ENCODE results near the gene COL18A1.

COL18A1 gene

GRCh38 chr21:45468971-45469272, 64.0 kb downstream of the COL18A1 start:
- no peak for TF ChIP-seq CTCF (IDR thresholded peaks at IDR 0.05; ENCODE audit: low read depth, low read length, missing control alignments)
- DNase-seq (ENCODE audit: low read depth): no peak
- in situ Hi-C loops (cut with HindIII; ENCODE audit: low sequenced_read_pairs): loop anchor here (25.0 kb wide), 1 partner anchor 132 kb away; no protein-coding TSS in a partner anchor

GRCh38 chr21:45469273-45470086, 64.5 kb downstream of the COL18A1 start:
- no peak for TF ChIP-seq CTCF (IDR thresholded peaks at IDR 0.05; ENCODE audit: low read depth, low read length, missing control alignments)
- no peak overlapping the region for H3K4me3 ChIP-seq (ENCODE audit: low read depth, low read length)
- in situ Hi-C loops (cut with HindIII; ENCODE audit: low sequenced_read_pairs): loop anchor here (25.0 kb wide), 1 partner anchor 132 kb away; no protein-coding TSS in a partner anchor
- no peak for DNase-seq (ENCODE audit: low read depth)

More at GRCh38 chr21:45468971-45469272, 64.0 kb downstream of the COL18A1 start:
- no peak overlapping the region for H3K4me3 ChIP-seq (ENCODE audit: low read depth, low read length)

GRCh38 chr21:45470087-45470515, 65.1 kb downstream of the COL18A1 start:
- in situ Hi-C loops (cut with HindIII; ENCODE audit: low sequenced_read_pairs): loop anchor here (25.0 kb wide), 1 partner anchor 133 kb away; no protein-coding TSS in a partner anchor
- TF ChIP-seq CTCF (IDR thresholded peaks at IDR 0.05; ENCODE audit: low read depth, low read length, missing control alignments): no peak
- H3K4me3 ChIP-seq (ENCODE audit: low read depth, low read length): no peak overlapping the region
- peak; percentile 28 for DNase-seq (ENCODE audit: low read depth)

GRCh38 chr21:45470773-45471524, 66.0 kb downstream of the COL18A1 start:
- no peak overlapping the region for H3K4me3 ChIP-seq (ENCODE audit: low read depth, low read length)
- no peak for TF ChIP-seq CTCF (IDR thresholded peaks at IDR 0.05; ENCODE audit: low read depth, low read length, missing control alignments)
- peak; percentile 81 for DNase-seq (ENCODE audit: low read depth)
- in situ Hi-C loops (cut with HindIII; ENCODE audit: low sequenced_read_pairs): loop anchor here (25.0 kb wide), 1 partner anchor 134 kb away; no protein-coding TSS in a partner anchor

GRCh38 chr21:45471525-45472221, 66.7 kb downstream of the COL18A1 start:
- no peak overlapping the region for H3K4me3 ChIP-seq (ENCODE audit: low read depth, low read length)
- DNase-seq (ENCODE audit: low read depth): peak; percentile 15
- in situ Hi-C loops (cut with HindIII; ENCODE audit: low sequenced_read_pairs): loop anchor here (25.0 kb wide), 1 partner anchor 134 kb away; no protein-coding TSS in a partner anchor
- TF ChIP-seq CTCF (IDR thresholded peaks at IDR 0.05; ENCODE audit: low read depth, low read length, missing control alignments): no peak

Data from astrocyte of the cerebellum (primary cell).